ENCODE data around the gene CFAP46. TPM values are rescaled to one million over a fixed set of nuclear protein-coding genes. Genes with fewer than 3 reads are reported as not detected.

CFAP46 gene
- total RNA-seq, 1 donor = 0.09 TPM

GRCh38 chr10:132987671-132988571 lies 45.6 kb upstream of the CFAP46 start:
- no peak for TF ChIP-seq CTCF (IDR thresholded peaks at IDR 0.05; ENCODE audit: insufficient read depth, low read length)
- DNase-seq (ENCODE audit: low read depth) = peak; percentile 93
- peak overlapping the region; percentile 5 for H3K4me3 ChIP-seq (ENCODE audit: low read depth, low read length)

DNA sequence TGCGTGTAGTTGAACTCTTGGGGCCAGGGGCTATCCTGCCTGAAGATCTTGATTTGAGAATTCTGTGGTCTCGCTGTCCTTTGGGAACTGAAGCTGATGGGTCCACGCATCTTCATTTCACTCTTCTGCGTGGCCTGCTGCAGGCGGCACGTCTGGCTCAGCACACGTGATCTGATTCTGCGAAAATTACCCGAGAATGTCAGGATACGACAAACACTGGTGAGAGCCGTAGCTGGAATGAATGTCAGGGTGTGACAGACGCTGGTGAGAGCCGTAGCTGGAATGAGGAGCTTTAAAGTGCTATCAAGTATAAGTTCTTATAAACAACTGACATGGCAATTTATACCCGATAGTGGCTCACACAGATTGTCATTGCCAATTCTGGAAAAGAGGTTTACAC lies 44.6 kb upstream of the CFAP46 start:
- TF ChIP-seq CTCF (IDR thresholded peaks at IDR 0.05; ENCODE audit: insufficient read depth, low read length) = no peak
- no peak overlapping the region for H3K4me3 ChIP-seq (ENCODE audit: low read depth, low read length)
- DNase-seq (ENCODE audit: low read depth) = no peak

DNA sequence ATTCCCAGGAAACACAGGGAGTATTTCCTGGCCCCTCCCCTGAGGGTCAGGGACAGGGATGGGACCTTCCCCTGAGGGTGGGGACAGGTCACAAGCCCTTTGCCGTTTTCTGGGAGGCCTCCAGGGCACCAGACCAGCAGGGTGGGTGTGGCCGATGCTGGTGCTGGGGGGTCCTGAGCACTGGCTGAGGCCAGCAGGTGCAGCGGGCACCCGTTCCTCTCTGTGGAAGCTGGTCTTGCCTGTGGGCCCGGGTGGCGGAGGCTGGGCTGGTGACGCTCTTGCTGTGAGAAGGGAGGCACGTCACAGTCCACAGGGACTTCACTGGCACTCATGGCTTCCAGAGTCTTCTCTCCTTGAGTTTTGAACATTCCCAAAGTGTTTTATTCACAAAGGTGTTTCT lies 44.2 kb upstream of the CFAP46 start:
- no peak for TF ChIP-seq CTCF (IDR thresholded peaks at IDR 0.05; ENCODE audit: insufficient read depth, low read length)
- DNase-seq (ENCODE audit: low read depth) = no peak
- H3K4me3 ChIP-seq (ENCODE audit: low read depth, low read length) = no peak overlapping the region

DNA sequence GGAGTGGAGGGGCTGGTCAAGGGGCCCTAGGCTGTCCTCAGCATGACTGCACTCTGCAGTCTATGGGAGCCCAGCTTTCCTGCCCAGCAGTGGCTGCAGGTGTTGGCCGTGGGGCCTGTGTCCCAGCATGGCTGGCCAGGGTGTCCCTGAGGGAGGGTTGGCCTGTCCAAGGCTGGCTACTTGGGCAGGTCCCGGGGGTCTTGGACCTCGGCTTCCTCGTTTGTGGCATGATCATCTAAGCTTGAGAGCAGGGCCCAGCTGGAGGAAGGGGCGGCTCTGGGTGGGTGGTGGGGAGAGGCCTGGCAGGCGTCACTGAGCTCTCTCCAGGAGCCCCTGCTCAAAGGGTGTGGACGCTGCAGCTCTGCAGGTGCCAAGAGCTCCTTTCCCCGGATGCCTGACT lies 43.7 kb upstream of the CFAP46 start:
- no peak for DNase-seq (ENCODE audit: low read depth)
- no peak for TF ChIP-seq CTCF (IDR thresholded peaks at IDR 0.05; ENCODE audit: insufficient read depth, low read length)
- H3K4me3 ChIP-seq (ENCODE audit: low read depth, low read length) = no peak overlapping the region

GRCh38 chr10:132985546-132985900 lies 43.2 kb upstream of the CFAP46 start:
- no peak for DNase-seq (ENCODE audit: low read depth)
- TF ChIP-seq CTCF (IDR thresholded peaks at IDR 0.05; ENCODE audit: insufficient read depth, low read length) = no peak
- no peak overlapping the region for H3K4me3 ChIP-seq (ENCODE audit: low read depth, low read length)

- TF ChIP-seq CTCF (IDR thresholded peaks at IDR 0.05; ENCODE audit: insufficient read depth, low read length) = no peak
- DNase-seq (ENCODE audit: low read depth) = peak; percentile 19
- no peak overlapping the region for H3K4me3 ChIP-seq (ENCODE audit: low read depth, low read length)
These were observed 42.6 kb upstream of the CFAP46 start for GRCh38 chr10:132984801-132985545.

All from fibroblast of the aortic adventitia (primary cell).